Fibroblast of villous mesenchyme (primary cell): ENCODE results near the gene MYADML2. TPM values are rescaled to one million over a fixed set of nuclear protein-coding genes. Genes with fewer than 3 reads are reported as not detected.

ENCODE experiments used
- DNase-seq: peaks from one replicate; pipeline ENCODE4 v3.0.0-alpha.2; 2010; ENCODE audit warnings: low read depth
- H3K4me3 ChIP-seq: 2 replicates; pipeline ENCODE4 v1.5.1; 2011; ENCODE audit warnings: low read depth, mild to moderate bottlenecking, low read length
- CTCF ChIP-seq: IDR thresholded peaks from 2 replicates; pipeline ENCODE4 v1.5.1; 2012; ENCODE audit warnings: low read depth, mild to moderate bottlenecking, low read length; ENCODE audit not compliant: insufficient read depth
- total RNA-seq: library from RNA; depleted of rRNA; stranded (reverse); fragments of >200 nt; gene quantifications from 2 replicates; pipeline ENCODE4 v1.2.3, GENCODE V29; 2012

Gene MYADML2
- total RNA-seq, 1 donor, result not detected

- no peak overlapping the region for H3K4me3 ChIP-seq
- peak; percentile 17 for DNase-seq
- no peak for TF ChIP-seq CTCF
These were observed 20.2 kb upstream of the MYADML2 start for GRCh38 chr17:81967244-81967532.

- DNase-seq, result peak; percentile 88
- no peak overlapping the region for H3K4me3 ChIP-seq
- no peak for TF ChIP-seq CTCF
These were observed 19.6 kb upstream of the MYADML2 start for GRCh38 chr17:81966343-81967243.

GRCh38 chr17:81964081-81964849, 17.2 kb upstream of the MYADML2 start:
- DNase-seq, result no peak
- no peak overlapping the region for H3K4me3 ChIP-seq

GRCh38 chr17:81962499-81963441, 15.7 kb upstream of the MYADML2 start:
- no peak for DNase-seq
- no peak overlapping the region for H3K4me3 ChIP-seq
- TF ChIP-seq CTCF, result no peak

More at GRCh38 chr17:81964081-81964849, 17.2 kb upstream of the MYADML2 start:
- TF ChIP-seq CTCF, result no peak

- no peak for DNase-seq
- H3K4me3 ChIP-seq, result no peak overlapping the region
- TF ChIP-seq CTCF, result no peak
These were observed 14.8 kb upstream of the MYADML2 start for GRCh38 chr17:81961521-81962498.
